ENCODE data around the gene CDK1.

Gene CDK1

GRCh38 chr10:60732198-60732806 lies 46.0 kb upstream of the CDK1 start:
- no peaks in the 10 kb centered on the region for H4K20me1 ChIP-seq (ENCODE audit: low read depth, low read length)
- H3K4me2 ChIP-seq (ENCODE audit: low read depth, low read length, poor library complexity, severe bottlenecking), result peak overlapping the region; percentile 51
- no peak for TF ChIP-seq EZH2phosphoT487 (conservative IDR thresholded peaks at IDR 0.05; ENCODE audit: low read length)
- TF ChIP-seq, protein P1, sequence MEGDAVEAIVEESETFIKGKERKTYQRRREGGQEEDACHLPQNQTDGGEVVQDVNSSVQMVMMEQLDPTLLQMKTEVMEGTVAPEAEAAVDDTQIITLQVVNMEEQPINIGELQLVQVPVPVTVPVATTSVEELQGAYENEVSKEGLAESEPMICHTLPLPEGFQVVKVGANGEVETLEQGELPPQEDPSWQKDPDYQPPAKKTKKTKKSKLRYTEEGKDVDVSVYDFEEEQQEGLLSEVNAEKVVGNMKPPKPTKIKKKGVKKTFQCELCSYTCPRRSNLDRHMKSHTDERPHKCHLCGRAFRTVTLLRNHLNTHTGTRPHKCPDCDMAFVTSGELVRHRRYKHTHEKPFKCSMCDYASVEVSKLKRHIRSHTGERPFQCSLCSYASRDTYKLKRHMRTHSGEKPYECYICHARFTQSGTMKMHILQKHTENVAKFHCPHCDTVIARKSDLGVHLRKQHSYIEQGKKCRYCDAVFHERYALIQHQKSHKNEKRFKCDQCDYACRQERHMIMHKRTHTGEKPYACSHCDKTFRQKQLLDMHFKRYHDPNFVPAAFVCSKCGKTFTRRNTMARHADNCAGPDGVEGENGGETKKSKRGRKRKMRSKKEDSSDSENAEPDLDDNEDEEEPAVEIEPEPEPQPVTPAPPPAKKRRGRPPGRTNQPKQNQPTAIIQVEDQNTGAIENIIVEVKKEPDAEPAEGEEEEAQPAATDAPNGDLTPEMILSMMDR (IDR thresholded peaks at IDR 0.05; ENCODE audit: insufficient read depth, low read length, poor library complexity, severe bottlenecking), result no peak
- no peaks in the 10 kb centered on the region for H3K9me3 ChIP-seq (ENCODE audit: insufficient read depth, low read length)
- H3K9ac ChIP-seq (ENCODE audit: low read length), result no peak overlapping the region
- no peak overlapping the region for H3K27ac ChIP-seq (ENCODE audit: low read depth, low read length)
- no peaks in the 10 kb centered on the region for H3K9me2 ChIP-seq (replicated peaks; ENCODE audit: insufficient read depth, low read length)
- H3K4me3 ChIP-seq (ENCODE audit: insufficient read depth, low read length, poor library complexity, severe bottlenecking), result peak overlapping the region; percentile 5
- no peaks in the 10 kb centered on the region for H3K79me2 ChIP-seq (ENCODE audit: insufficient read depth, low read length)
- H3K27me3 ChIP-seq (ENCODE audit: low read length), result no peaks in the 10 kb centered on the region
- no peaks in the 10 kb centered on the region for H3F3A ChIP-seq (ENCODE audit: insufficient read depth)
- H2AFZ ChIP-seq (ENCODE audit: low read depth, low read length, severe bottlenecking), result peak overlapping the region; percentile 52
- no peaks in the 10 kb centered on the region for H3K36me3 ChIP-seq (ENCODE audit: low read length)

DNA sequence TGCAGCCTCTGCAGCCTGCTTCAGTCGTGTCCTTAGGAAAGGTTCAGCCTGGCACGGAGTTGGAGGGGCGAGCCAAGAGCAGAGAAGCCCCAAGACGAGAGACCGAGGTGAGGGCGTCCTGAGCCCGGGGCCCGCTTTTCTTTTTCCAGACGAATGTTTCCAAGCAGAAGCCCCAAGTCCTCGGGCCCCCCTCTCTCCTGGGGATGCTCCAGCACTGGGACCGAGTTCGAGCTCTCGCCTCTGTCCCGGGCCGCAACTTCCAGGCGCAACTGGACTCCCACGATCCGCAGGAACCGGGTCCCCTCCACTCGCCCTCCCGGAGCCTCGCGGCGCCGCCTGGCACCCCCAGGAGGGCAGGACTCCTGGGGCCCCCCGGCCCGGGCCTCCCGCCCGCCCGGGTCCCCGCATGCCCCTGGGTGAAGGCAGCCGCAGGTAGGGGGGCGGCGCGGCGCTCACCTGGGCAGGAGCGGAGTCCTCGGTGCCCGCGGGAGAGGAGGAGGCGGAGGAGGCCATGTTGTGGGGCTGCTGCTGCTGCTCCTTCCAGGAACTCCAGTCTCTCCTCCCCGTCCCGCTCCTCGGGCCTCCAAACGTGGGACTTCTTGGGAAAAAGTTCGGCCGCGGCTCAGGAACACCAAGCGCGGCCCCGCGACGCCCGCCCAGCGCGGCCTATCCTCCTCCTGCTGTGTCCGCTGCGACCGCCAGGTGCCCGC lies 45.3 kb upstream of the CDK1 start:
- Histone ChIP-seq H3F3A (ENCODE audit: insufficient read depth) (no peaks in the 10 kb centered on the region), H3K79me2 (ENCODE audit: insufficient read depth, low read length) (no peaks in the 10 kb centered on the region), H3K4me2 (ENCODE audit: low read depth, low read length, poor library complexity, severe bottlenecking) (peak overlapping the region; percentile 51), H3K27ac (ENCODE audit: low read depth, low read length) (no peak overlapping the region), H3K27me3 (ENCODE audit: low read length) (no peaks in the 10 kb centered on the region), H2AFZ (ENCODE audit: low read depth, low read length, severe bottlenecking) (peak overlapping the region; percentile 52), H3K9me2 (replicated peaks; ENCODE audit: insufficient read depth, low read length) (no peaks in the 10 kb centered on the region), H4K20me1 (ENCODE audit: low read depth, low read length) (no peaks in the 10 kb centered on the region), H3K9me3 (ENCODE audit: insufficient read depth, low read length) (no peaks in the 10 kb centered on the region), H3K36me3 (ENCODE audit: low read length) (no peaks in the 10 kb centered on the region), H3K4me3 (ENCODE audit: insufficient read depth, low read length, poor library complexity, severe bottlenecking) (peak overlapping the region; percentile 5), H3K9ac (ENCODE audit: low read length) (no peak overlapping the region)
- TF ChIP-seq, protein P1 (IDR thresholded peaks at IDR 0.05; ENCODE audit: insufficient read depth, low read length, poor library complexity, severe bottlenecking), result no peak
- no peak for TF ChIP-seq EZH2phosphoT487 (conservative IDR thresholded peaks at IDR 0.05; ENCODE audit: low read length)

- H3K4me3 ChIP-seq (ENCODE audit: insufficient read depth, low read length, poor library complexity, severe bottlenecking), result no peak overlapping the region
- H3F3A ChIP-seq (ENCODE audit: insufficient read depth), result no peaks in the 10 kb centered on the region
- H3K9ac ChIP-seq (ENCODE audit: low read length), result no peak overlapping the region
- peak overlapping the region; percentile 51 for H3K4me2 ChIP-seq (ENCODE audit: low read depth, low read length, poor library complexity, severe bottlenecking)
- TF ChIP-seq, protein P1 (IDR thresholded peaks at IDR 0.05; ENCODE audit: insufficient read depth, low read length, poor library complexity, severe bottlenecking), result no peak
- no peak for TF ChIP-seq EZH2phosphoT487 (conservative IDR thresholded peaks at IDR 0.05; ENCODE audit: low read length)
- no peaks in the 10 kb centered on the region for H3K9me2 ChIP-seq (replicated peaks; ENCODE audit: insufficient read depth, low read length)
- H3K27me3 ChIP-seq (ENCODE audit: low read length), result no peaks in the 10 kb centered on the region
- no peaks in the 10 kb centered on the region for H3K9me3 ChIP-seq (ENCODE audit: insufficient read depth, low read length)
- no peak overlapping the region for H3K27ac ChIP-seq (ENCODE audit: low read depth, low read length)
- H3K36me3 ChIP-seq (ENCODE audit: low read length), result no peaks in the 10 kb centered on the region
- H4K20me1 ChIP-seq (ENCODE audit: low read depth, low read length), result no peaks in the 10 kb centered on the region
- H2AFZ ChIP-seq (ENCODE audit: low read depth, low read length, severe bottlenecking), result peak overlapping the region; percentile 52
- H3K79me2 ChIP-seq (ENCODE audit: insufficient read depth, low read length), result no peaks in the 10 kb centered on the region
Observed at GRCh38 chr10:60733517-60733822, 44.8 kb upstream of the CDK1 start.

Measured in SU-DHL-6 (cell line).